Activated CD8-positive, alpha-beta memory T cell treated with anti-CD3 and anti-CD28 coated beads, Interleukin-2, amount 50 U/mL, for 24 hours (primary cell): ENCODE results near the gene RGS2.

ENCODE experiments used
- DNase-seq: peaks from one replicate; pipeline ENCODE4 v3.0.0-alpha.2; 2020; ENCODE audit errors: extremely low read depth

RGS2 gene

GRCh38 chr1:192808518-192809306 is at the start of gene RGS2:
RGS2 (plus strand) TSS chr1:192809039; CDS start chr1:192809072, 33 bp downstream.
- DNase-seq, result peak; percentile 66

GRCh38 chr1:192759104-192759503 is 49.7 kb upstream of the RGS2 start:
- DNase-seq, result no peak

GRCh38 chr1:192762265-192762664 is 46.6 kb upstream of the RGS2 start:
- DNase-seq, result no peak

- DNase-seq, result no peak
Observed at GRCh38 chr1:192763243-192763642, 45.6 kb upstream of the RGS2 start.

GRCh38 chr1:192763756-192764155 is 45.1 kb upstream of the RGS2 start:
- DNase-seq, result no peak

GRCh38 chr1:192764675-192765074 is 44.2 kb upstream of the RGS2 start:
- DNase-seq, result no peak

GRCh38 chr1:192766009-192766625 is 42.7 kb upstream of the RGS2 start:
- no peak for DNase-seq

- no peak for DNase-seq
Observed at GRCh38 chr1:192766876-192767275, 42.0 kb upstream of the RGS2 start.

- DNase-seq, result no peak
Observed at GRCh38 chr1:192767798-192768197, 41.0 kb upstream of the RGS2 start.

GRCh38 chr1:192768463-192768862 is 40.4 kb upstream of the RGS2 start:
- no peak for DNase-seq

GRCh38 chr1:192771341-192771740 is 37.5 kb upstream of the RGS2 start:
- DNase-seq, result no peak

- no peak for DNase-seq
Observed at GRCh38 chr1:192775631-192776030, 33.2 kb upstream of the RGS2 start.

- DNase-seq, result no peak
Observed at GRCh38 chr1:192776206-192776605, 32.6 kb upstream of the RGS2 start.

- no peak for DNase-seq
Observed at GRCh38 chr1:192776998-192777397, 31.8 kb upstream of the RGS2 start.

GRCh38 chr1:192783791-192784190 is 25.0 kb upstream of the RGS2 start:
- no peak for DNase-seq

GRCh38 chr1:192784397-192784796 is 24.4 kb upstream of the RGS2 start:
- no peak for DNase-seq

GRCh38 chr1:192786576-192786975 is 22.3 kb upstream of the RGS2 start:
- DNase-seq, result no peak

GRCh38 chr1:192787914-192788585 is 20.8 kb upstream of the RGS2 start:
- no peak for DNase-seq

- DNase-seq, result no peak
Observed at GRCh38 chr1:192789871-192790270, 19.0 kb upstream of the RGS2 start.

- no peak for DNase-seq
Observed at GRCh38 chr1:192792628-192793027, 16.2 kb upstream of the RGS2 start.

GRCh38 chr1:192793983-192794767 is 14.7 kb upstream of the RGS2 start:
- DNase-seq, result no peak

- no peak for DNase-seq
Observed at GRCh38 chr1:192794768-192795035, 14.1 kb upstream of the RGS2 start.
